Astrocyte of the cerebellum (primary cell): ENCODE data around the gene RPP25L.
"Not testable (repeated sequence)": the region's sequence is repeated elsewhere in the genome, so short reads cannot be mapped to it uniquely, and the experiment has no call there.

Source experiments
- DNase-seq: peaks from one replicate; pipeline ENCODE4 v3.0.0-alpha.2; 2011; ENCODE audit warnings: low read depth
- H3K4me3 ChIP-seq: 2 replicates; pipeline ENCODE4 v1.5.1; 2011; ENCODE audit warnings: mild to moderate bottlenecking, low read depth, low read length, moderate library complexity
- in situ Hi-C: cut with HindIII; loops from 2 replicates; pipeline ENCODE4 v1.10.0; 2017; ENCODE audit warnings: low sequenced_read_pairs
- TF ChIP-seq, protein P1 (sequence below): IDR thresholded peaks from 2 replicates; pipeline ENCODE4 v1.5.1; 2012; ENCODE audit warnings: low read length, low read depth, moderate library complexity, mild to moderate bottlenecking; ENCODE audit errors: missing control alignments

RPP25L gene

DNA sequence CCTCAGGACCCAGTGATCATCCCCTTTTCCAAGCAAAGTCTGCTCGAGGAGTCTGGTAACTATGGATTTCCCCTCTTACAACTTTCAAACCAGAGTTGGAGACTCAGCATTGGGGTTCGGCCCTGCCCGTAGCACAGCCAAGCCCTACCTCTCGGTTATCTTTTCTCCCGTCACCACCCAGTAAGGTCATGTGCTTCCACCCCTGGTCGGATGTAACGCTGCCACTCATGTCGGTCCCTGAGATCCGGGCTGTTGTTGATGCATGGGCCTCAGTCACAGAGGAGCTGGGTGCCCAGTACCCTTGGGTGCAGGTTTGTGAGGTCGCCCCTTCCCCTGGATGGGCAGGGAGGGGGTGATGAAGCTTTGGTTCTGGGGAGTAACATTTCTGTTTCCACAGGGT, 35.8 kb upstream of the RPP25L start:
- TF ChIP-seq, protein P1, sequence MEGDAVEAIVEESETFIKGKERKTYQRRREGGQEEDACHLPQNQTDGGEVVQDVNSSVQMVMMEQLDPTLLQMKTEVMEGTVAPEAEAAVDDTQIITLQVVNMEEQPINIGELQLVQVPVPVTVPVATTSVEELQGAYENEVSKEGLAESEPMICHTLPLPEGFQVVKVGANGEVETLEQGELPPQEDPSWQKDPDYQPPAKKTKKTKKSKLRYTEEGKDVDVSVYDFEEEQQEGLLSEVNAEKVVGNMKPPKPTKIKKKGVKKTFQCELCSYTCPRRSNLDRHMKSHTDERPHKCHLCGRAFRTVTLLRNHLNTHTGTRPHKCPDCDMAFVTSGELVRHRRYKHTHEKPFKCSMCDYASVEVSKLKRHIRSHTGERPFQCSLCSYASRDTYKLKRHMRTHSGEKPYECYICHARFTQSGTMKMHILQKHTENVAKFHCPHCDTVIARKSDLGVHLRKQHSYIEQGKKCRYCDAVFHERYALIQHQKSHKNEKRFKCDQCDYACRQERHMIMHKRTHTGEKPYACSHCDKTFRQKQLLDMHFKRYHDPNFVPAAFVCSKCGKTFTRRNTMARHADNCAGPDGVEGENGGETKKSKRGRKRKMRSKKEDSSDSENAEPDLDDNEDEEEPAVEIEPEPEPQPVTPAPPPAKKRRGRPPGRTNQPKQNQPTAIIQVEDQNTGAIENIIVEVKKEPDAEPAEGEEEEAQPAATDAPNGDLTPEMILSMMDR: no peak
- in situ Hi-C loops: no loop called here
- no peak for DNase-seq
- H3K4me3 ChIP-seq: peak overlapping the region; percentile 54

DNA sequence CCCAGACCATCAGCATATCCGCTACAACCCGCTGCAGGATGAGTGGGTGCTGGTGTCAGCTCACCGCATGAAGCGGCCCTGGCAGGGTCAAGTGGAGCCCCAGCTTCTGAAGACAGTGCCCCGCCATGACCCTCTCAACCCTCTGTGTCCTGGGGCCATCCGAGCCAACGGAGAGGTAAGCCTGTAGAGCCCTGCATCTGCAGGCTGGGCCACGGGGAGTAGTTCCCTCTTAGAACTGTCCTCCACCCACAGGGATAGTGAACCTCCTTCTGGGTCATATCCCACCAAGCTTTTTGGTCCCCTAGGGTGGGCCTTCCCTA, 35.1 kb upstream of the RPP25L start:
- peak overlapping the region; percentile 54 for H3K4me3 ChIP-seq
- in situ Hi-C loops: no loop called here
- no peak for DNase-seq
- TF ChIP-seq, protein P1: no peak

DNA sequence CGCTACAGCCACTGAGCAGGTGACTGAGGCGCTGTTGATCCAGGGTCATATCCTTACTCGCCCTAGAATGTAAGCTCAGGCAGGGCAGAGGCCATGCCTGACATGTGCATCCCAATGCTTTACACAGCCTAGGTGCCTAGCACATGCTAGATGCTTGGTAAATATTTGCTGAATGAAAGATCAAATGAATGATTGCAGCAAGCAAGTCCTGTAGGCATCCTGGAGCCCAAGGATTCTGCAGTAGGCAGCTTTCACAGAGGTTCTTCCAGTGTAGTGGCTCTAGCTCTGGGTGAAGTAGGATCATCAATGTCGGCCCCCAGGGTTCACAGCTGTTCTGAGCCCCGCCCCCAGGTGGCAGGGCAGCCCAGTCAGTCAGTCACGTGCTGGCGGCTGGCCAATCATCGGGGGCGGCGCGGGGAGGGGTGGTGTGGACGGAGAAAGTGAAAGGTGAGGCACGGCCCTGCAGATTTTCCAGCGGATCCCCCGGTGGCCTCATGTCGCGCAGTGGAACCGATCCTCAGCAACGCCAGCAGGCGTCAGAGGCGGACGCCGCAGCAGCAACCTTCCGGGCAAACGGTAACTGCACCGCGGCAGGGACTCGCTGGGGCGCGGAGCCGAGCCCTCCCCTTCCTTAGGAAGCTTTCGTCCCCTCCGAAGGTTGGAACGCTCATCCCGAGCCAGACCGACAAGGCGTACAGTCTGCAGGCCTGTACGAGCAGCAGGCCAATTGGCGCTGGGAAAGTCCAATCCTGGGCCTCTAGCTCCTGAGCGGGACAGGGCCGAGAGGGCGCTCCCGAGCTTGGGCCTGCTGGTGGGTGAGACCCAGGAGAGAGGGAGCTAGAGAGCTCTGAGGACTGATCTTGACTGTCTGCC, 34.5 kb upstream of the RPP25L start, which contains the start of gene GALT:
Gene GALT (plus strand): TSS at position 465 of the 873 bp plus-strand sequence. CDS start 30 bp downstream, at position 495.
- in situ Hi-C loops: no loop called here
- TF ChIP-seq, protein P1: peak; percentile 67
- DNase-seq: peak; percentile 23
- peak within 1 kb of the TSS; percentile 54 for H3K4me3 ChIP-seq

DNA sequence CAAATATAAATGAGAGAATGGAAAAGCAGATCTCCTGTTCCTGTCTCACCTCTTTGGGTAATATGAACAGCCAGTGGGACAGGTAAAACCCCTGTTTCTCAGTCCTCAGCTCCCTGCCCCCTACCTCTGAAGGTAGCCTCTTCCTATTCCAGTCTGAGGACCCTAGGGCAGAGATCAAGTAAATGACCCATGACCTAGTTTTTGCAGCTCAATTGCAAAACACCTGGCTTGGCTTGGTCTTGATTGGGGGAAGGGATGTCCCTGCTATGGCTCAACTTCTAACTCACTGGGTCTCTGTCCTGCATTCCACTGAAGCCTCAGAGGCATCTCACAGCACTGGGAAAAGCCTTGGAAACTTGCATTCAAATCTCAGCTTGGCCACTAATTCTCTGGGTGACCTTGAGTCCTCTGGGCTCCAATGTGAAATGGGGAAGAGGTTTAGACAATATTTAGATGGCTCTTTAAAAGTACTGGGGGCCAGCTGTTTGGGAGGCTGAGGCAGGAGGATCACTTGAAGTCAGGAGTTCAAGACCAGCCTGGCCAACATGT, 32.9 kb upstream of the RPP25L start:
- H3K4me3 ChIP-seq: no peak overlapping the region
- in situ Hi-C loops: no loop called here
- TF ChIP-seq, protein P1: no peak
- DNase-seq: no peak

DNA sequence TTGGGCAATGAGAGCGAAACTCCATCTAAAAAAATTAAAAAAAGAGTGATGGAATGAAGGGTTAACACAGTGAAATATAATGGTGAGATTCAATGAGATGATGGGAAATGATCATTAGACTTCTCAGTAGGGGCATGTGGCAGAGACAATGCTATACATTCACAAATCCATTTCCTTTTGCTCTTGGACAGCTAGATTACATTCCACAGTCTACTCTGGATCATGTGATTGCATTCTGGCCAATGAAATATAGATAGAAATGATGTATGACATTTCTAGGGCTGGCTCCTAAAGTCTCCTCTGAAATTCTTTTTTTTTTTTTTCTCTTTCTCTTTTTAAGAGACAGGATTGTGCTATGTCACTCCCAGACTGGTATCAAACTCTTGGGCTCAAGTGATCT, 30.8 kb upstream of the RPP25L start:
- in situ Hi-C loops: no loop called here
- TF ChIP-seq, protein P1: no peak
- H3K4me3 ChIP-seq: no peak overlapping the region
- DNase-seq: no peak

DNA sequence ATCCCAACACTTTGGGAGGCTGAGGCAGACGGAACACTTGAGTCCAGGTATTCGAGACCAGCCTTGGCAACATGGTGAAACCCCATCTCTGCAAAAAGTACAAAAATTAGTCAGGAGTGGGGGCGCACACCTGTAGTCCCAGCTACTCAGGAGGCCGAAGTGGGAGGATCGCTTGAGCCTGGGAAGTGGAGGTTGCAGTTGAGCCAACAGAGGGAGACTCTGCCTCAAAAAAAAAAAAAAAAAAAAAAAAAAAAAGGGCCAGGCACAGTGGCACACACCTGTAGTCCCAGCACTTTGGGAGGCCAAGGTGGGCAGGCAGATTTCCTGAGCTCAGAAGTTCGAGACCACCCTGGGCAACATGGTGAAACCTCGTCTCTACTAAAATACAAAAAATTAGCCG, 27.4 kb upstream of the RPP25L start:
- in situ Hi-C loops, DNase-seq, H3K4me3 ChIP-seq: not testable (repeated sequence)

DNA sequence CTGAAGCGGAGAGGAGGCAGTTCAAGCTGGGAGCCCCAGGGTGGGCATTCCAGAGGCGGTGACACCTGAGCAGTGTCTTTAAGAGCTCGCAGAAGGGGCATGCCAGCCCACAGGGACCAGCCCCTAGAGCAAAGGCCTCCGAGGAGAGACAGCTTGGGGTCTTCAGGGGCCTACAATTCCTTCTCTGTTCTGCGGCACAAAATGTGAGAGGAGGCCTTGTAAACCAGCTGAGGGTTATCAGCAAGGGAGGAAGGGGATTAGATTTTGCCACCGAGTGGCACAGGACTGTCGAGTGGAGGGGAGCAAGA, 26.2 kb upstream of the RPP25L start:
- DNase-seq: no peak
- TF ChIP-seq, protein P1: no peak
- peak overlapping the region; percentile 66 for H3K4me3 ChIP-seq
- in situ Hi-C loops: no loop called here
